Fibroblast of mammary gland (primary cell): Measurements from ENCODE around the gene ELMO3.

Experiments used
- DNase-seq: peaks from one replicate; pipeline ENCODE4 v3.0.0-alpha.2; 2010; ENCODE audit warnings: low read depth
- H3K4me3 ChIP-seq: 2 replicates; pipeline ENCODE4 v1.5.1; 2011; ENCODE audit warnings: low read depth, mild to moderate bottlenecking, low read length, moderate library complexity; ENCODE audit not compliant: control insufficient read depth
- CTCF ChIP-seq: conservative IDR thresholded peaks from 2 replicates; pipeline ENCODE4 v1.5.1; 2011; ENCODE audit warnings: low read depth, low read length, inconsistent platforms; ENCODE audit not compliant: control insufficient read depth, insufficient read depth

The ELMO3 gene

GRCh38 chr16:67154578-67155294, 44.2 kb upstream of the ELMO3 start:
- H3K4me3 ChIP-seq, result no peak overlapping the region
- no peak for TF ChIP-seq CTCF
- no peak for DNase-seq

GRCh38 chr16:67155295-67156142, 43.4 kb upstream of the ELMO3 start:
- H3K4me3 ChIP-seq, result no peak overlapping the region
- peak; percentile 67 for DNase-seq
- TF ChIP-seq CTCF, result peak; percentile 50

DNA sequence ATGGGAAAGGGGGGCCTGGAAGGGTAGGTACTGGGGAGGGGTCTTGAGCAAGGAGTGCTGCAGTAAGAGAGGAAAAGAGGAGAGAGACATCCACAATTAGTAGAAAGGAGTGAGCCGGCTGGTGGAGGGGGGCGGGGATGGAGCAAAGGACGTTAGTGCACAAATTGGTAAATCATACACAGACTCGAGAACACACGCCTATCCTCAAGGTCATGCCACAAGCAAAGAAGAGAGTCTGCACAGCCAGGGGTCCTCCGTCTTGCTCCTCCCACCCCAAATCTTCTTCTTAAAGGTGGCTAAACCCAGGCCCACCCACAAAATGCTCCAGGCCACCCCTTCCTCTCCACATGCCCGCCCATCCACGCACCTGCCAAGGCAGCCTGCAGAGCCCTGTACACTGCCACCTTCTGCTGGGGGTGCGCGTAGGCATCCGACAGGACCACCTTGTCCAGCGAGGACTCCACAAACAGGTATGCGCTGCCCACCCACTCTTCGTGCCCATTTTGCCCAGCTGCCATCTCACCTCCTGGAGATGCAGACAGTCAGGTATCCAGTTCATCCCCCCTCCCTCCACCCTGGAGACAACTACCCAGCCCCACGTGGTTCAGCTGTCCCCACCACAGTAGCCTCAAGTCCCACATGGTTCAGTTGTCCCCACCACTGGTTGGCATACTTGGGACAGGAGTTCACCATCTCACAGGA, 42.6 kb upstream of the ELMO3 start:
- DNase-seq, result no peak
- no peak overlapping the region for H3K4me3 ChIP-seq
- TF ChIP-seq CTCF, result no peak

DNA sequence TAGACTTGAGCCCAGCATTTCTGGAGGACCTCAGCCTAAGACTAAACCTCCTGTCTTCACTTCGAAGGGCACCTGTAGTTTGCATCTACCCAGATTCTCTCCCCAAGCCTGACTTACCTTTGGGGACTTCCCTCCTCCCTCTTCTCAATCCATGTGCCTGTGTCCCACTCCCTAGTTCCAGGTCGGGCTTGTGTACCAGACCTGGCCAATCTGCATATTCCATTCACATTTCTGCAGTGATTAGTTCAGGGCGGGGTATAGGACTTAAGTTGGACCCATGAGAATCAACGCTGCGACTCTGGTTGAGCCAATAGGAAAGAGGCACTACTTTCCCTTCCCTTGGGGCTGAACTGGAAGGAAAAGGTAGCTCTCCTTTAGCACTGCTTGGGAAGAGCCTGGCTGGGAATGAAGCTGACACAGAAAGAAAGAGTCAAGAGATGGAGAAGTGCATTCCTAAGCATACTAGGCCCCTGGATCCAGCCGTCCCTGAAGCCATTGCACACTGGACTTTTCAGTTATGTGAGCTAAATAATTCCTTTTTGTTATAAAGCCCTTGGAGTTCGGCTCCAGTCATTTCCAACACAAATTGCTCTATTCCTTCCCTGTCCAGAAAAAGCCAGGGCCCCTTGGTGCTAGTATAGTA, 41.7 kb upstream of the ELMO3 start:
- no peak for DNase-seq
- H3K4me3 ChIP-seq, result no peak overlapping the region
- no peak for TF ChIP-seq CTCF

DNA sequence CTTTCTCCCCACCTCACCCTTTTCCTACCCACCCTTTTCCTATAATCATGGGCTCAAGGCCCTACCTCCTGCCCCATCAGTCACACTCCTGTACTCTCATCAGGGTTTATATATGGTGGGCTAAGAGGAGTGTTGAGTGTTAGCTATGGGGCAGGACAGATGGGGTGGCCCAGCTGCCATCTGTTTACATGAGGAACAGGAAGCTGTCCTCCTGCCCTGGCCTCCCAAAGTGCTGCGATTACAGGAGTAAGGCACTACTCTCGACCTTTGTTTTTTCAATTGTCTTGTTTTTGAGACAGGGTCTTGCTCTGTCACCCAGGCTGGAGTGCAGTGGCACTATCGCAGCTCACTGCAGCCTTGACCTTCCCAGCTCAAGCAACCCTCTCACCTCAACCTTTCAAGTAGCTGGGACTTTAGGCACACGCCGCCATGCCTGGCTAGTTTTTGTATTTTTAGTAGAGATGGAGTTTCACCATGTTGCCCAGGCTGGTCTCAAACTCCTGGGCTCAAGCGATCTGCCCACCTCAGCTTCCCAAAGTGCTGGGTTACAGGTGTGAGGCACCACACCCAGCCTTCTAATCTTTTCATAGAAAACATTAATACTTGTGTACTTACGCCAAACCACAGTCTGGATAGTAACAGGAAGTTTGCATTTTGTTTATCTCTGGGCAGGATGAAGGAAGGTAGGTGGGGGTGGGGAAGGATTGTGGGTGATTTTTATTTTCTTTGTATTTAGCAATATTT, 40.9 kb upstream of the ELMO3 start:
- DNase-seq, result no peak
- no peak for TF ChIP-seq CTCF
- no peak overlapping the region for H3K4me3 ChIP-seq
